HG02970 (cell line): ENCODE measurements around the gene LIG1.
"Not testable (repeated sequence)": the region's sequence is repeated elsewhere in the genome, so short reads cannot be mapped to it uniquely, and the experiment has no call there.

Experiments
- ATAC-seq: cut with Tn5 transposase; IDR thresholded peaks from one replicate; pipeline ENCODE4 v1.9.1; 2021; ENCODE audit warnings: mild to moderate bottlenecking, moderate library complexity, moderate number of reproducible peaks; ENCODE audit not compliant: unreplicated experiment, low FRiP score

LIG1 gene

DNA sequence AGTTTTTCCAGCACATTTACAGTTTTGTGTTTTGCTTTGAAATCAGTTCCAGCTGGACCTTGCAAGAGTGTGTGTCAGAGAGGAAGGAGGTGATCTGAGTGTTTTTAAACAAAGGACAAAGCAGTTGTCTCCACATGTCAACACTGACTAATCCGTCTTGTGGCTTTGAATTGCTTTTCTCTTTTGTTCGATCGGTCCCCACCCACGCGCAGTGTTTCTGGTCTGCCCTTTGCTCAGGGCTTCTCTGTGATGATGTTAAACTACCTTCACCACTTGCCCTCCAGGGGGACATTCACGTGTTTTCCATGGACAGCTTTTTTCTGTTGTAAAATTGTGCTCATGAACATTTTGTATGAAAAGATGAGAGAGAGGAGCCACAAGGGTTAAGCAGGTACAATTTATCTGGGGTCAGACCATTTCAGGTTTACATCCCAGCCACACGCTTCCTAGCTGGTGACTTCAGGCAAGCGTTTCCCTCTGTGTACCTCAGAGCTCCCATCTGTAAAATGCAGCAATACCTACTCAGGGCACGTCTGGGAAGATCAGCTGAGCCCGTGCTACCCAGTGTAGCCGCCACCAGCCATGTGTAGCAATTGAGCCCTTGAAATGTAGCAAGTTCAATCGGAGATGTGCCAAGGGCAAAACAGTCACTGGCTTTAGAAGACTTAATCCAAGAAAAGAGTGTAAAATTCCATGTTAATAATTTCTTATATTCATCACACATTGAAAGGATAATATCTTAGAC is 46.1 kb downstream of the LIG1 start:
- no peak for ATAC-seq

GRCh38 chr19:48122421-48122820 is 47.7 kb downstream of the LIG1 start:
- ATAC-seq = no peak

DNA sequence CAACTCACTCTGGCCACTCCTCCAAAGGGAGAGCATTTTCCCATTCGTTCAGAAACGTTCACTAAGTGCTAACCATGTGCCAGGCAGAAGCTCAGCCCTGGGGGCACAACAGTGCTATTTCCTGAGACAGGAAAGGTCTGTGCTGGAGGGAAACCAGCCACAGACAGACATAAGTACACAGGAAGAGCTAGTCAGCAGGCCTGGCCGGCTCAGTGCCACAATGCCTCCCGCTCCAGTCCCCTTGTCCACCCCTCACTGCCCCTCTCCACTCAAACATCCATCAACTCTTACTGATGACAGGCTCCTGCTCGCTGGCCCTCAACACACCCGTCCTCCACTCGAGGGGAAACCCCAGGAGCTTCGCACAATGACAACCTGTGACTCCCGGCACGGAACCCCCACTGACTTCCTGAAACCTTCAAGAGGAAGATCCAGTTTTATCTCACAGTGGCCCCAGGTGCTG is 48.2 kb downstream of the LIG1 start:
- ATAC-seq = no peak

DNA sequence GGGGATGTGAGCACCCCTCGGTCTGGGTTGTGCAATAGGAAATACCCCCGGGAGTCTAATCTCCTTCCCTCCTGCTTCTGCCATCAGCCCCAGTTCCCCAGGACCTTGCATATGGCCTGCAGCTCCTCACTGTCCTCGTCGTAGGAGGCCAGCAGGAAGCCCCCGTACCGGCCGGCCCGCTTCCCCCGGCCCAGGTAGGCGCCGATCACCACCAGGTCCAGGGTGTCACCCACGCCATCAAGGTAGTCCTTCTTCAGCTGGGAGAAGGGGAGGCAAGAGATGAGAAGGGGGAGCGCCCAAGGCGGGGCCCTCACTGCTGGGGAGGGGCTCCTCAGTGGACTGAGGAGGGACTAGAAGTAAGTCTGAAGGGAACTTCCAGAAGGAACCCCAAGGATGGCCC is 49.1 kb downstream of the LIG1 start:
- no peak for ATAC-seq

DNA sequence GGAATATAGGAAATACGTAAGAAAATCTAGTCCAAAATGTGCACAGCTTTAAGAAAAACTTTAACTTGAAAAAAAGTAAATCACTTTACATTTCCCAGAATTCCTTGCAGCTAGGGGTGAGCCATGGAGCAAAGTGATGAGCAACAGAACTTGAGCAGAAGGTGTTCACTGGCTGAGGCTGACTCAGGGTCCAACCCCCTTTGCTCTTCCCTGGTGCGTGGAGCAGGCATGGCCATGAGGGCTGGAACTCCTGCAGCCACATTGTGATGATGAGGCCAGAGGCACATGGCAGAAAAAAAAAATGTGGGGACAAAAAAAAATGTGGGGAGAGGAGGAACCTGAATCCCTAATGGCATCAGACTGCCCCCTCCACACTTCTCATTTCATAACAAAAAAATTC is 49.6 kb downstream of the LIG1 start:
- no peak for ATAC-seq

- no peak for ATAC-seq
These were observed 52.0 kb downstream of the LIG1 start for GRCh38 chr19:48118131-48118517.

GRCh38 chr19:48117515-48118130 is 52.5 kb downstream of the LIG1 start:
- no peak for ATAC-seq

DNA sequence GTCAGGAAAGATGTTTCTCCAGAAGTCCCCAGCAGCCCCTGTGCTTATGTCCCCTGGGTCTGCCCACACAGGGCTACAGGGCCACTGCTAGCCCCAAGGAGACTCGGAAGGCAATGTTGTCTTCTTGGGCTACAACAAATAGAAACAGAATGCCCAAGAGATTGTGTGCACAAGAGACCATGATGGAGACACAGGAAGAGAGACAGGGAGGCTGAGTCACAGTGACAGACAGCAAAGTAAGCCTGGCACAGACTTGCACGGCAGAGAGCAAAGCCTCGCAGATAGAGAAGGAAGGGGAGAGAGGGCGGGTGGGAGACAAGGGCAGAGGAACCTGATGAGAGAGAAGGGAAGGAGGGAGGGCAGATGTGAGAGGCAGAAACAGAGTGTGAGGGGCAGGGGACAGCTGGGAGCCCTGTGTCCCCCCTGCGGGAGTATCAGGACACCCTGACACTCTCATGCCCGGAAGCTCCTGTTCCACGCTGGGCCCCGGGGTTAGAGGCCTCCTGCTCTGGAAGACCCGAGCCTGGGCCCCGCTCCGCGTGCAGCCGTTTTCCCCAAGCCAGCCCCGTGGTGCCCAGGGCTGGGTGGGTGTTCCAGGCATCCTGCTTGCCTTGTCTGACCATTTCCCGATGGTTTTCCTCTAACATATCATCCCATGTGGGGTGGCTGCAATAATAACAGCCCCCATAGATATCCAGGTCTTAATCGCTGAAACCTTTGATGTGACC is 56.8 kb downstream of the LIG1 start:
- no peak for ATAC-seq

- no peak for ATAC-seq
These were observed 58.9 kb downstream of the LIG1 start for GRCh38 chr19:48111280-48111679.

- ATAC-seq = no peak
These were observed 59.7 kb downstream of the LIG1 start, which contains the start of gene PLA2G4C for GRCh38 chr19:48110350-48110966. Gene PLA2G4C, minus strand, starts transcription at chr19:48110817. Its CDS starts 4,288 bp downstream, at chr19:48106529.

DNA sequence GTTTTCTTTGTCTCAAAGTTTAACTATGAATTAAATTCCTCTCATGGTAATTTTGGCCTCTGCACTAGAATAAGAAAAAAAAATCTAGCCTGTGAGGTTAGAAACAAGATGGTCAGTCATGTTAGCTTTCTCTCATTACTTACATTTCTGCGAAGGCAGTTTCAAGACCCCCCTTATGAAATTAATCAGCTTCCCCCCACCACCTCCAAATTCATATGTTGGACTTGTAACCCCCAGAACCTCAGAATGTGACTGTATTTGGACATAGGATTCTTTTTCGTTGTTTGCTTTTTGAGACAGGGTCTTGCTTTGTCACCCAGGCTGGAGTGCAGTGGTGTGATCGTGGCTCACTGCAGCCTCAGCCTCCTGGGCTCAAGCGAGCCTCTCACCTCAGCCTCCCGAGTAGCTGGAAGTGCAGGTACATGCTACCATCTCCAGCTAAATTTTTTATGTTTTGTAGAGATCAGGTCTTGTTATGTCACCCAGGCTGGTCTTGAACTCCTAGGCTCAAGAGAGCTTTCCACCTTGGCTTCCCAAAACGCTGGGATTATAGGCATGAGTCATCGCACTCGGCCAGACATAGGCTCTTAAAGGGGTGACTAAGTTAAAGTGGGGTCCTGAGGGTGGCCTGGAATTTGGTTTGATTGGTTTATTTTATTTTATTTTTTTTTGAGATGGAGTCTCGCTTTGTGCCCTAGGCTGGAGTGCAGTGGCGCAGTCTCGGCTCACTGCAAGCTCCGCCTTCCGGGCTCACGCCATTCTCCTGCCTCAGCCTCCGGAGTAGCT is 61.0 kb downstream of the LIG1 start:
- no peak for ATAC-seq

GRCh38 chr19:48103922-48104321 is 66.2 kb downstream of the LIG1 start:
- ATAC-seq = no peak

DNA sequence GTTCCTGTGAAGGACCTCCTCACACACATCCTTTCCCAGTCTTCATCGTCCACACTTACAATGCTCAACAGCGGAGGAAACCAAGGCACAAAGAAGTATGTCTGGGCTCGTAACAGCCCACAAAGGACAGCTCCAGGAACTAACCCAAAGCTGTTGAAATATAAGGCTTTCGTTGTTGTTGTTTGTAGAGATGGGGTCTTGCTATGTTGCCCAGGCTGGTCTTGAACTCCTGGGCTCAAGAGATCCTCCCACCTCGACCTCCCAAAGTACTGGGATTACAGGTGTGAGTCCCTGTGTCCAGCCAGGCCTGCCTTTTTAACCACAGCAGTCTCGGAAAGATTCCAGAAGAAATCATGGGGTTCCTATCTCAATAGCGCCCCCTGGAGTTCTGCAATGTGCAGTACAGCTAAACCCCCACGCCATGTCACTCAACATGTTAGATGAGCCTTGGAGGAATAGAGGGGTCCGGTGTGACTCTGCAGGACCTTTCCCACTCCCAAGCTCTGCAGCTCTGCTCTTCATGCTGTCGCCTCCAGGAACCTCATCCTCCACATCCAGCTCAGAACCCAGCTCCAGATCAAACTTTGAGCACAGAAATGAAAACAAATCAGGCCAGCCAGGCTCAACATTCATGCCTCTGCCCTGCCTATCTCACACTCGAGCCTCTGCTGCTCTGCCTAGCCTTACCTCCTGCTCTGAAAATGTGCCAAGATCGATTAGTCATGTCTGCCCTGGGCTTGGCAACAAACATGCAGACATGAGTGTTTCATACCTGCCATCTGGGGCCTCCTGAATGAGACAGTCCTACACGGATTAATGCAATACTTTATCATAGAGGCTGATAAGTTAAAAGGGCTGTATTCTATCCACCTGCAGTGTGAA is 67.0 kb downstream of the LIG1 start:
- no peak for ATAC-seq

DNA sequence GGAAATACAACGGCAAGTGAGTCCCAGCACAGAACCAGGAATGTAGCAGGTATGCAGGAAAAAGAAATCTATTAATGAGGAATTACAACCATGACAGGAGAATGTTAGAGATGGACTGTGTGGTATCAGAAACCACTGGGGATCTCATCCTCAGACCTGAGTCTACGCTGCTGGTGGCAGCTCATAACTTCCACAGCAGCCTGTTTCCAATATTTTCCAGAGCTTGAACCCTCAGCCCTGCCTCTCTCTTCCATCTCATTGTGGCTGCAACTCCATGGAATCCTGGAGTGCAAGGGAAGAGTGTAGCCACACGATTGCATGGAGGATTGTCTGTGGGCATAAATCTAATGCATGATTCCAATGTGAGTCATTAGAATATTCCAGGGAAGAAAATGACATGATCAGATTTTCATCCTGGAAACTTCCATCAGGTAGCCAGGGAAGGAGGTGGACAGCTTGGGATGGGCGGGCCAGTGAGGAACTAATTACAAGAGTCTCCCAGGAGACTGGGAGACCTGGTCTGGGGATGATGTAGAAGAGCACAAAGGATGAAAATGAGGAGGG is 74.5 kb downstream of the LIG1 start:
- no peak for ATAC-seq

DNA sequence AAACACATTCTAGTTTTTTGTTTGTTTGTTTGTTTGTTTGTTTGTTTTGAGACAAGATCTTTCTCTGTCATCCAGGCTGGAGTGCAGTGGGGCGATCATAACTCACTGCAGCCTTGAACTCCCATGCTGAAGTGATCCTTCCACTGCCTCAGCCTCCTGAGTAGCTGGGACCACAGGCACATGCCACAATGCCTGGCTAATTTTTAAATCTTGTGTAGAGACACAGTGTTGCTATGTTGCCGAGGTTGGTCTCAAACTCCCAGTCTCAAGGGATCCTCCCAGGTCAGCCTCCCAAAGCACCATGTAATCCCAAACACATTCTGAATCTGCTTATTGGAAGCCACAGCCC is 75.3 kb downstream of the LIG1 start:
- ATAC-seq = no peak

DNA sequence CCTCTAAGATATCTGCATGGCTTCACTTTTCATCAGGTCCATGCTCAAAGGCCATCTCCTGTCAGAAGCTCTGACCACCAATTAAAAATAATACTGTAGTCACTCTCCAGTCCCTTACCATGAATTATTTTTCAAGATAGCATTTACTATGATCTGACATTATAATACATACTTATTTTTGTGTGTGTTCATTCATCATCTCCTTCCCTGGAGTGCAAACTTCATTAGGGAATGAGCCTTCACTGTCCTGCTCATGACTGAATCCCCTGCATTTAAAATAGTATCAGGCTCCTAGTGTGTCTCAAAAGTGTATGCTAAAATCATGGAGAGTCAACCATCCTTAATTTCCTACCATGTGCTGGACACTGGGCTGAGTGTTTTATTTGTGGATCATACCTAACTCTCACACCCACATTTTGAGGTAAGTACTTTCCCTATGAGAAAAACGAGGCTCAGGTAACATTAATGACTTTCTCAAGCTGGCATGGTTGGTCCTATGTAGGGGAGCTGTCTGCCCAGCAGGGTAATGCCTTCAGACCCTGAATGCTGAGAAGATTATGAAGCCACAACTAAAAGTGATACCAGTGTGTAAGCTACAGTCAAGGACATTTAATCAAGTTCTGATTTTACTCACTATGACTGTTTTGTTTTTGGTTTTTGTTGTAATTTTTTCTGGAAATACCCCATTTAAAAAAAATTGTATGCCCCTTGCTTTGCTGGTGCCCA is 75.9 kb downstream of the LIG1 start:
- ATAC-seq = no peak

- not testable (repeated sequence) for ATAC-seq
These were observed 78.9 kb downstream of the LIG1 start for GRCh38 chr19:48091111-48091718.

DNA sequence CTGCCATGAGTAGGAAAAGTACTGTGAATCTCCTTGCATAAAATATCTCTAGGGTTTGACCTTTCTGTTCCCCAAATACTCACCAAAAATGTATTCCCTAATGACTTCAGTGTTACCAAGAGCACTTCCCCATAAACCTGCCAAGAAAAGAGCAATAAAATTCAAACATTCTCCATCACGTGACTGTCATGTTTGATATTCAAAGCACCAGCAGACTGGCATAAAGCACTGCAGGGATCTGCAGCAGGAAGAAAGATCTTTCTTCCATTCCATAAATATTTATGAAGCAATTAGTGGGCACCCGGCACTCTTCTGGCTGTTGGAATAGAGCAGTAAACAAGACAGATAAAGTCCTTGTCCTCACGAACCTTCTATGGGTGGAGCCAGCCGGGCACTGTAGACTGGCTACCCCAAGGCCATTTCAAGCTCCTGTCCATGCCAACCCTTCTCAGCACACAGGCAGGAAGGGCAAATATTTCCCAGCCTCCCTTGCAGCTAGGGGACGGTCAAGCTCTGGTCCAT is 79.8 kb downstream of the LIG1 start:
- ATAC-seq = no peak
